Peyer's patch (tissue), 4 donors: ENCODE results near the gene HABP4.

ENCODE experiments used
- POLR2A ChIP-seq, 2 donors: fragments of 450-650 bp; IDR thresholded peaks; one replicate each; pipeline ENCODE4 v1.5.1; 2017; ENCODE audit warnings: antibody characterized with exemption in 2 of 2, mild to moderate bottlenecking in 2 of 2, moderate library complexity in 2 of 2
- TF ChIP-seq, protein P1 (sequence below), 6 experiments: fragments of 450-650 bp in 4 of 6; fragments of 200-600 bp in 2 of 6; sonication (generic) in 1 of 6; IDR thresholded peaks; one replicate each; pipeline ENCODE4 v1.5.1; 2017 to 2019; ENCODE audit warnings: antibody characterized with exemption in 6 of 6, mild to moderate bottlenecking in 3 of 6, moderate library complexity in 1 of 6

DNA sequence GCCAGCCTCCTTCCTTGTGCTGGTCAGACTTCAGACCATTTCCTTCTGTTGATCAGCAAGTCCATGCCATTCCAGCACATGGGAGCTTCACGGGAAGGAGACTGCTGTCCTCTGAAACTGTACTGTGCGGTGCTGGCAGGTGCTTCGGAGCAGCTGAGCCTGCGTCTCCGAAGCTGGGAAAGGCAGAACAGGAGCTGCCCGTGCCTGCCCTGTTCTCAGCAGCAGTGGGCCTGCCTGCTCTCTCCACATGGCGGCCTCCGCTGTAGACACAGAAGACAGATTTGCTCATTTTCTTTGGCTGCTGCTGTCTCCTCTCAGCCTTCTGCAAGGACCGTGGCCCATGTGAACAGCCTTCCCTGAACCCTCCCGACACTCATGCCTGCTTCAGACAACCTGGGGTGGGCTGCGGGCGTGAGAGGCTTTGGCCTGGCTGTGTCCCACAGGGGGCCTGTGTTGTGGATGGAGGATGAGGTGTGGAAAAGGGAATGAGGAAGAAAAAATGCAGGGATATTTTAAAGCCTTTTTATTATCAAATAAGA, 43.1 kb downstream of the HABP4 start:
- TF ChIP-seq, protein P1, sequence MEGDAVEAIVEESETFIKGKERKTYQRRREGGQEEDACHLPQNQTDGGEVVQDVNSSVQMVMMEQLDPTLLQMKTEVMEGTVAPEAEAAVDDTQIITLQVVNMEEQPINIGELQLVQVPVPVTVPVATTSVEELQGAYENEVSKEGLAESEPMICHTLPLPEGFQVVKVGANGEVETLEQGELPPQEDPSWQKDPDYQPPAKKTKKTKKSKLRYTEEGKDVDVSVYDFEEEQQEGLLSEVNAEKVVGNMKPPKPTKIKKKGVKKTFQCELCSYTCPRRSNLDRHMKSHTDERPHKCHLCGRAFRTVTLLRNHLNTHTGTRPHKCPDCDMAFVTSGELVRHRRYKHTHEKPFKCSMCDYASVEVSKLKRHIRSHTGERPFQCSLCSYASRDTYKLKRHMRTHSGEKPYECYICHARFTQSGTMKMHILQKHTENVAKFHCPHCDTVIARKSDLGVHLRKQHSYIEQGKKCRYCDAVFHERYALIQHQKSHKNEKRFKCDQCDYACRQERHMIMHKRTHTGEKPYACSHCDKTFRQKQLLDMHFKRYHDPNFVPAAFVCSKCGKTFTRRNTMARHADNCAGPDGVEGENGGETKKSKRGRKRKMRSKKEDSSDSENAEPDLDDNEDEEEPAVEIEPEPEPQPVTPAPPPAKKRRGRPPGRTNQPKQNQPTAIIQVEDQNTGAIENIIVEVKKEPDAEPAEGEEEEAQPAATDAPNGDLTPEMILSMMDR (IDR thresholded peaks at IDR 0.05): no peak
- TF ChIP-seq POLR2A (IDR thresholded peaks at IDR 0.05): no peak
